ENCODE data around the gene CALN1.

- TF ChIP-seq CTCF (IDR thresholded peaks at IDR 0.05 in 2 of 3, conservative IDR thresholded peaks at IDR 0.05 in 1 of 3; ENCODE audit: insufficient read depth in 2 of 3, low read depth in 1 of 3, low read length in 3 of 3): no peak
- no peak for TF ChIP-seq CREB1 (IDR thresholded peaks at IDR 0.05)
- TF ChIP-seq CREB1 (CRISPR knock-in tag; IDR thresholded peaks at IDR 0.05): no peak
- TF ChIP-seq KLF1 (tag; IDR thresholded peaks at IDR 0.05): no peak
- TF ChIP-seq ARHGAP35 (IDR thresholded peaks at IDR 0.05; ENCODE audit: partially characterized antibody): no peak
- no peak for TF ChIP-seq SMAD1 (IDR thresholded peaks at IDR 0.05; ENCODE audit: low read depth, low read length, partially characterized antibody)
- no peak for TF ChIP-seq NFE2L1 (tag; IDR thresholded peaks at IDR 0.05; ENCODE audit: borderline replicate concordance, low read depth)
- TF ChIP-seq, protein P1, sequence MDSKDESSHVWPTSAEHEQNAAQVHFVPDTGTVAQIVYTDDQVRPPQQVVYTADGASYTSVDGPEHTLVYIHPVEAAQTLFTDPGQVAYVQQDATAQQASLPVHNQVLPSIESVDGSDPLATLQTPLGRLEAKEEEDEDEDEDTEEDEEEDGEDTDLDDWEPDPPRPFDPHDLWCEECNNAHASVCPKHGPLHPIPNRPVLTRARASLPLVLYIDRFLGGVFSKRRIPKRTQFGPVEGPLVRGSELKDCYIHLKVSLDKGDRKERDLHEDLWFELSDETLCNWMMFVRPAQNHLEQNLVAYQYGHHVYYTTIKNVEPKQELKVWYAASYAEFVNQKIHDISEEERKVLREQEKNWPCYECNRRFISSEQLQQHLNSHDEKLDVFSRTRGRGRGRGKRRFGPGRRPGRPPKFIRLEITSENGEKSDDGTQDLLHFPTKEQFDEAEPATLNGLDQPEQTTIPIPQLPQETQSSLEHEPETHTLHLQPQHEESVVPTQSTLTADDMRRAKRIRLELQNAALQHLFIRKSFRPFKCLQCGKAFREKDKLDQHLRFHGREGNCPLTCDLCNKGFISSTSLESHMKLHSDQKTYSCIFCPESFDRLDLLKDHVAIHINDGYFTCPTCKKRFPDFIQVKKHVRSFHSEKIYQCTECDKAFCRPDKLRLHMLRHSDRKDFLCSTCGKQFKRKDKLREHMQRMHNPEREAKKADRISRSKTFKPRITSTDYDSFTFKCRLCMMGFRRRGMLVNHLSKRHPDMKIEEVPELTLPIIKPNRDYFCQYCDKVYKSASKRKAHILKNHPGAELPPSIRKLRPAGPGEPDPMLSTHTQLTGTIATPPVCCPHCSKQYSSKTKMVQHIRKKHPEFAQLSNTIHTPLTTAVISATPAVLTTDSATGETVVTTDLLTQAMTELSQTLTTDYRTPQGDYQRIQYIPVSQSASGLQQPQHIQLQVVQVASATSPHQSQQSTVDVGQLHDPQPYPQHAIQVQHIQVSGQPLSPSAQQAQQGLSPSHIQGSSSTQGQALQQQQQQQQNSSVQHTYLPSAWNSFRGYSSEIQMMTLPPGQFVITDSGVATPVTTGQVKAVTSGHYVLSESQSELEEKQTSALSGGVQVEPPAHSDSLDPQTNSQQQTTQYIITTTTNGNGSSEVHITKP (IDR thresholded peaks at IDR 0.05; ENCODE audit: partially characterized antibody): no peak
- no peak for TF ChIP-seq REST (IDR thresholded peaks at IDR 0.05; ENCODE audit: borderline replicate concordance)
- no peak for TF ChIP-seq REST (CRISPR knock-in tag; IDR thresholded peaks at IDR 0.05; ENCODE audit: low read depth)
- TF ChIP-seq ZBTB1 (CRISPR knock-in tag; IDR thresholded peaks at IDR 0.05; ENCODE audit: borderline replicate concordance, low read depth): no peak
- no peak for TF ChIP-seq MAFF (IDR thresholded peaks at IDR 0.05; ENCODE audit: low read length)
- no peak for TF ChIP-seq SIN3B (IDR thresholded peaks at IDR 0.05; ENCODE audit: low read depth)
- no peak for TF ChIP-seq POLR2A (conservative IDR thresholded peaks at IDR 0.05)
- TF ChIP-seq GMEB1 (CRISPR knock-in tag; IDR thresholded peaks at IDR 0.05): no peak
- no peak for TF ChIP-seq ZNF224 (CRISPR knock-in tag; IDR thresholded peaks at IDR 0.05)
These were observed 526.7 kb downstream of the CALN1 start for GRCh38 chr7:71885487-71885886.
